ENCODE results near the gene TRERF1.

DNA sequence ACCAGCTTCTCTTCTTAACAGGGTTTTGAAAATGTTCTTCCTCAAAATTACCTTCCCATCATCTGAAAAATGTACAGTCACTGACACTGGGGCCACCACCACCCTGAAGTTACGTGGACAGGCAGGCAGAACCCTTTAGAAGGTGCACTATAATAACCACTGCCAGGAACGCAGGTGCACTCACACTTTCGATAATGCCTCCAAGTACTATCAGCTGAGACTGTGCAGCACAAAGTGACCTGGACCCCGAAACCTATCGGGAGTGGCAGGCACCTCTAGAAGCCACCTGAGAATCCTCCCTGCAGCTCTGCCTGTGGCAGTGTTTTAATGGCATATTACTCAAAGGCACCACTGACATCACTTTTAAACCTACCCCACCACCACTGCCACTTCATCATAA lies 66.4 kb downstream of the TRERF1 start:
- TF ChIP-seq NFE2L2 (IDR thresholded peaks at IDR 0.05; ENCODE audit: low read depth, low read length) (no peak), BHLHE40 (IDR thresholded peaks at IDR 0.05; ENCODE audit: low read depth, low read length) (no peak), POLR2A (IDR thresholded peaks at IDR 0.05; ENCODE audit: low read depth, low read length) (no peak), MAFK (IDR thresholded peaks at IDR 0.05; ENCODE audit: low read depth, low read length) (no peak), MXI1 (IDR thresholded peaks at IDR 0.05; ENCODE audit: borderline replicate concordance, low read depth, low read length) (no peak), RFX5 (IDR thresholded peaks at IDR 0.05; ENCODE audit: low read depth, low read length) (no peak)
- TF ChIP-seq, protein P1, sequence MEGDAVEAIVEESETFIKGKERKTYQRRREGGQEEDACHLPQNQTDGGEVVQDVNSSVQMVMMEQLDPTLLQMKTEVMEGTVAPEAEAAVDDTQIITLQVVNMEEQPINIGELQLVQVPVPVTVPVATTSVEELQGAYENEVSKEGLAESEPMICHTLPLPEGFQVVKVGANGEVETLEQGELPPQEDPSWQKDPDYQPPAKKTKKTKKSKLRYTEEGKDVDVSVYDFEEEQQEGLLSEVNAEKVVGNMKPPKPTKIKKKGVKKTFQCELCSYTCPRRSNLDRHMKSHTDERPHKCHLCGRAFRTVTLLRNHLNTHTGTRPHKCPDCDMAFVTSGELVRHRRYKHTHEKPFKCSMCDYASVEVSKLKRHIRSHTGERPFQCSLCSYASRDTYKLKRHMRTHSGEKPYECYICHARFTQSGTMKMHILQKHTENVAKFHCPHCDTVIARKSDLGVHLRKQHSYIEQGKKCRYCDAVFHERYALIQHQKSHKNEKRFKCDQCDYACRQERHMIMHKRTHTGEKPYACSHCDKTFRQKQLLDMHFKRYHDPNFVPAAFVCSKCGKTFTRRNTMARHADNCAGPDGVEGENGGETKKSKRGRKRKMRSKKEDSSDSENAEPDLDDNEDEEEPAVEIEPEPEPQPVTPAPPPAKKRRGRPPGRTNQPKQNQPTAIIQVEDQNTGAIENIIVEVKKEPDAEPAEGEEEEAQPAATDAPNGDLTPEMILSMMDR (conservative IDR thresholded peaks at IDR 0.05; ENCODE audit: low read depth, low read length), result no peak
- TF ChIP-seq, protein P2, sequence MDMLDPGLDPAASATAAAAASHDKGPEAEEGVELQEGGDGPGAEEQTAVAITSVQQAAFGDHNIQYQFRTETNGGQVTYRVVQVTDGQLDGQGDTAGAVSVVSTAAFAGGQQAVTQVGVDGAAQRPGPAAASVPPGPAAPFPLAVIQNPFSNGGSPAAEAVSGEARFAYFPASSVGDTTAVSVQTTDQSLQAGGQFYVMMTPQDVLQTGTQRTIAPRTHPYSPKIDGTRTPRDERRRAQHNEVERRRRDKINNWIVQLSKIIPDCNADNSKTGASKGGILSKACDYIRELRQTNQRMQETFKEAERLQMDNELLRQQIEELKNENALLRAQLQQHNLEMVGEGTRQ (IDR thresholded peaks at IDR 0.05; ENCODE audit: low read depth, low read length), result no peak
- TF ChIP-seq, protein P3, sequence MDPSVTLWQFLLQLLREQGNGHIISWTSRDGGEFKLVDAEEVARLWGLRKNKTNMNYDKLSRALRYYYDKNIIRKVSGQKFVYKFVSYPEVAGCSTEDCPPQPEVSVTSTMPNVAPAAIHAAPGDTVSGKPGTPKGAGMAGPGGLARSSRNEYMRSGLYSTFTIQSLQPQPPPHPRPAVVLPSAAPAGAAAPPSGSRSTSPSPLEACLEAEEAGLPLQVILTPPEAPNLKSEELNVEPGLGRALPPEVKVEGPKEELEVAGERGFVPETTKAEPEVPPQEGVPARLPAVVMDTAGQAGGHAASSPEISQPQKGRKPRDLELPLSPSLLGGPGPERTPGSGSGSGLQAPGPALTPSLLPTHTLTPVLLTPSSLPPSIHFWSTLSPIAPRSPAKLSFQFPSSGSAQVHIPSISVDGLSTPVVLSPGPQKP (IDR thresholded peaks at IDR 0.05; ENCODE audit: borderline replicate concordance, low read depth, low read length), result no peak

Measured in IMR-90 (cell line).